ENCODE results near the gene ZMYM2.
A peak's percentile ranks its signal among the peaks of the same experiment; 100 is the strongest.

The ZMYM2 gene

DNA sequence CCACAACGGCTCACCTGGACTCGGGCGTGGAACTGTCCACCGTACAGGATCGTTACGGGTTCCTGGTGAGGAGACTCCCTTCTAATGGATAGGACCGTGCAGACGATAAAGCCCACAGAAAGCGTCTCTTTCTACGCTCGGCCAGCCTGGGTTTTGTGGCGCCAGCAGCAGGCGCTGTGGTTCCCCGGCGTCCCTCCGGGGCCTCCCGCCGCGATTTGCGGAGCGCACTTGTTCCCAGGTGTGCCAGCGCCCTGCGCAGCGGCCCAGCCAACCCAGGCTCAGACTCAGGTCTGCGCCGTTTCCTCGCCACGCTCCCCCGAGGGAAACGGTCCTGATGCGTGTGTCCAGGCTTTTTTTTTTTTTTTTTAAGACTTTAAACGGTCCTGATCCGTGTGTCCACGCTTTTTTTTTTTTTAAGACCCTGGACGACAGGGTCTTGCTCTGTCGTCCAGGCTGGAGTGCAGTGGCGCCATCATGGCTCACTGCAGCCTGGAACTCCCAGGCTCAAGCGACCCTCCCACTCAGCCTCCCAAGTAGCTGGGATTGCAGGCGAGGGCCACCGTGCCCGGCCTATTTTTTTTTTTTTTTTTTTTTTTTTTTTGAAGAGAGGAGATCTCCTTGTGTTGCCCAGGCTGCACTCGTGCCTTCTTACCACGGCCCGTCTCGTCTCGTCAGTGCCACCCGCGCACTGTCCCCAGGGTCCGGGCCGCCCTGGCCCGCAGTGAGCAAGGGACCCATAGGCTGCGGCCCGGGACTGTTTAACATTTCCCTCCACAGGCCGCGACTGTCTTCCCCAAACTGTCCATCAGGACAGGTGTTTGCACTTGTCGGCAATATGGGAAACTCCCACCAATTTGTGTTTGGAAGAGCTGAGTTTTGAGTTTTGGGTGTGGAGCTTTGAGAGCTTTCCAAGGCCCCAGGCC is 178.5 kb downstream of the ZMYM2 start:
- peak; percentile 15 for DNase-seq (ENCODE audit: low read depth)

DNA sequence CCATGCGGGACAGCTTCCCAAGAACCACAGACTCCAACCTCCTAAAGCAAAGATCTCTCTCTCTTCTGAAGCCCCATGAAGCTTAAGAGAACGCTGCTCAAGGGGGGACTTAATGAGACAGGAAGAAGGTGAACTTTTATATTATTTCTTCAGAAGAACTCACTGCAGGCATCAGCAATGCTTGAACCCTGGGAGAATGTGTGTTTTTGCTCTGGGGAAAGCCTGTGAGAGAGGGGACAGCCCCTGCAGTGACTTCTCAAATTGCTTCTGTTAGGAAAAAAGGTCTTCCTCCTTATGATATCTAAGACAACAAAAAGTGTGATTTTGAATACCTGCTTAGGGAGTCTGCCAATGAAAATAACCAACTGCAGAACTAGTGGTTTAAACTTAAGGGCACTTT is 179.3 kb downstream of the ZMYM2 start:
- no peak for DNase-seq (ENCODE audit: low read depth)

DNA sequence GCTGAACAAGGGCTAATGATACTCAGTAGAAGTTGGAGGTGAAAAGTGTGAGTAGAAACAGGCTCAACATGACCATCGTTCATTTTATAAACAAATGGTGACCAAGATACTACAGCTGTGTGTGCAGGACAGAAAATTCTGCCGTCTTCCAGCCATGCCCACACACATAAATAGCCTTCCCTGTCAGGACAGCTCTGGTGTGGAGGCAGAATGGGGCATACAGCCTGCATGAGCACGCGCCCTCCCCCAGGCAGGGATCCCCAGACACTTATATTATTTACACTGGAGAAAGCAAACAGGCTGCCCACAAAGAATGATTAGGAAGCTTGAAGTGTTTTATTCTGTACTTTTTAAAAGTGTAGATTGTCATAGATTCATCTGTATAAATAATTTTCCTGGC is 182.0 kb downstream of the ZMYM2 start:
- no peak for DNase-seq (ENCODE audit: low read depth)
